ENCODE data around the gene FGF11. TPM values are rescaled to one million over a fixed set of nuclear protein-coding genes. Genes with fewer than 3 reads are reported as not detected.

Gene FGF11
- total and polyA plus RNA-seq, 2 of the 13 experiments (the other 11 are each of a cell fraction or from before 2014, with no cell fraction given), result 0.20 to 7.6 TPM

GRCh38 chr17:7415784-7416183 is 23.5 kb upstream of the FGF11 start:
- POLR2A ChIA-PET, result no interaction called here
- H3K36me3 ChIP-seq (replicated peaks in 1 of 2; ENCODE audit: control insufficient read depth in 1 of 2, insufficient read depth in 2 of 2, low read length in 2 of 2), result no peaks in the 10 kb centered on the region
- H3K27ac ChIP-seq (ENCODE audit: extremely low read length, insufficient read depth, low read length), result no peak overlapping the region
- H2AFZ ChIP-seq (ENCODE audit: low read length), result no peak overlapping the region
- 0 out of 2 replicates have a peak, but pooled peaks cover 11% of the 10 kb centered on the region for H3K4me1 ChIP-seq (ENCODE audit: insufficient read depth, low read length)
- 91% methylated on average over 23 of the region's 23 CpGs for whole genome bisulfite sequencing (ENCODE audit: low lambda C conversion rate)
- H3K27me3 ChIP-seq (ENCODE audit: control insufficient read depth in 1 of 2, insufficient read depth in 2 of 2, low read length in 2 of 2), result peaks cover 1 to 5% of the 10 kb centered on the region in 2 experiments; a peak in 1 of 5 replicates
- no peak overlapping the region for H3K9ac ChIP-seq (ENCODE audit: insufficient read depth, low read depth, low read length)
- H3K79me2 ChIP-seq (ENCODE audit: insufficient read depth, low read length), result no peaks in the 10 kb centered on the region
- no peak for DNase-seq (ENCODE audit: low spot score)
- H3K9me3 ChIP-seq (ENCODE audit: low read length), result no peaks in the 10 kb centered on the region
- H3K4me2 ChIP-seq (ENCODE audit: low read depth, low read length), result no peak overlapping the region
- ATAC-seq, result no peak
- no peak overlapping the region for H3K4me3 ChIP-seq (replicated peaks in 1 of 3; ENCODE audit: insufficient read depth in 1 of 3, low read depth in 2 of 3, low read length in 3 of 3)
- intact Hi-C loops (cut with micrococcal nuclease; ENCODE audit: unreplicated experiment), result no loop called here
- no peak for FAIRE-seq
- in situ Hi-C loops (cut with HindIII; ENCODE audit: extremely low pct_ligation_motif_present, low pct_unique_long_range_greater_than_20kb), result no loop called here
- CTCF ChIA-PET (ENCODE audit: low intra/inter-chr PET ratio, low total read pairs), result no interaction called here
- no TSS peak for BruUV-seq (replicated peaks)
- no peaks in the 10 kb centered on the region for H4K20me1 ChIP-seq (ENCODE audit: insufficient read depth, low read length)
- no peak for TF ChIP-seq ZNF589 (CRISPR knock-in tag; conservative IDR thresholded peaks at IDR 0.05)
- TF ChIP-seq ZNF407 (CRISPR knock-in tag; IDR thresholded peaks at IDR 0.05; ENCODE audit: not compliant biosample characterization), result no peak
- no peak for TF ChIP-seq ZBTB40 (IDR thresholded peaks at IDR 0.05)
- no peak for TF ChIP-seq ZBTB40 (CRISPR knock-in tag; IDR thresholded peaks at IDR 0.05)
- TF ChIP-seq SOX5 (CRISPR knock-in tag; IDR thresholded peaks at IDR 0.05; ENCODE audit: borderline replicate concordance), result no peak
- peak; percentile 78 for TF ChIP-seq CREB1 (IDR thresholded peaks at IDR 0.05)
- TF ChIP-seq CREB1 (CRISPR knock-in tag; IDR thresholded peaks at IDR 0.05), result no peak
- TF ChIP-seq ZNF572 (CRISPR knock-in tag; IDR thresholded peaks at IDR 0.05), result no peak

Data from HepG2 (cell line).